ENCODE results near the gene EXOC5.

- no peak for TF ChIP-seq POLR2A (IDR thresholded peaks at IDR 0.05)
- TF ChIP-seq, protein P1, sequence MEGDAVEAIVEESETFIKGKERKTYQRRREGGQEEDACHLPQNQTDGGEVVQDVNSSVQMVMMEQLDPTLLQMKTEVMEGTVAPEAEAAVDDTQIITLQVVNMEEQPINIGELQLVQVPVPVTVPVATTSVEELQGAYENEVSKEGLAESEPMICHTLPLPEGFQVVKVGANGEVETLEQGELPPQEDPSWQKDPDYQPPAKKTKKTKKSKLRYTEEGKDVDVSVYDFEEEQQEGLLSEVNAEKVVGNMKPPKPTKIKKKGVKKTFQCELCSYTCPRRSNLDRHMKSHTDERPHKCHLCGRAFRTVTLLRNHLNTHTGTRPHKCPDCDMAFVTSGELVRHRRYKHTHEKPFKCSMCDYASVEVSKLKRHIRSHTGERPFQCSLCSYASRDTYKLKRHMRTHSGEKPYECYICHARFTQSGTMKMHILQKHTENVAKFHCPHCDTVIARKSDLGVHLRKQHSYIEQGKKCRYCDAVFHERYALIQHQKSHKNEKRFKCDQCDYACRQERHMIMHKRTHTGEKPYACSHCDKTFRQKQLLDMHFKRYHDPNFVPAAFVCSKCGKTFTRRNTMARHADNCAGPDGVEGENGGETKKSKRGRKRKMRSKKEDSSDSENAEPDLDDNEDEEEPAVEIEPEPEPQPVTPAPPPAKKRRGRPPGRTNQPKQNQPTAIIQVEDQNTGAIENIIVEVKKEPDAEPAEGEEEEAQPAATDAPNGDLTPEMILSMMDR (IDR thresholded peaks at IDR 0.05): no peak
These were observed 25.4 kb upstream of the EXOC5 start for GRCh38 chr14:57293866-57294837.
